ENCODE results near the gene RPS21.

RPS21 gene

GRCh38 chr20:62354811-62355341 lies 32.0 kb upstream of the RPS21 start:
- TF ChIP-seq SIN3A (IDR thresholded peaks at IDR 0.05; ENCODE audit: borderline replicate concordance, insufficient read depth, low read length) (no peak), FOXP2 (optimal IDR thresholded peaks at IDR 0.05; ENCODE audit: borderline replicate concordance, extremely low read depth, extremely low read length, insufficient read depth) (no peak), TAF1 (IDR thresholded peaks at IDR 0.05; ENCODE audit: borderline replicate concordance, insufficient read depth, low read length) (no peak), POLR2AphosphoS5 (IDR thresholded peaks at IDR 0.05; ENCODE audit: low read depth, low read length) (no peak), REST (IDR thresholded peaks at IDR 0.05; ENCODE audit: insufficient read depth in 1 of 2, low read depth in 2 of 2, low read length in 2 of 2) (no peak)

DNA sequence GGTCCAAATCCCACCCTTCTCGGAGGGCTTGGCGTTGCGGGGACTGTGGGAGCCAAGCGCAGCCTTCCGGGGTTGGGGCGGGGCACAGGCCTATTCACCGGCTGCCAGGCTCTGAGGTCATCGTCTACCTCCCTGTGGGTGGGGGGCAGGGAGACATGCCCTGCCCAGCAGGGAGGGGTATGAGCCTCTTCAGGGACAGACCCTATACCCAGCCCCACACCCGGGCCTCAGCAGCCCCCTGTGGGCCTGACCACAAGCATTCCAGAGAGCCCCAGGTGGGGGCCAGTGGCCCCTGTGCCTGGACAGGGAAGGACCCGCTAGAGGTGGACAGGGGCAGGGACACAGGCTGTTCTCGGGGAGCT lies 31.4 kb upstream of the RPS21 start:
- TF ChIP-seq POLR2AphosphoS5 (IDR thresholded peaks at IDR 0.05; ENCODE audit: low read depth, low read length) (no peak), FOXP2 (optimal IDR thresholded peaks at IDR 0.05; ENCODE audit: borderline replicate concordance, extremely low read depth, extremely low read length, insufficient read depth) (no peak), SIN3A (IDR thresholded peaks at IDR 0.05; ENCODE audit: borderline replicate concordance, insufficient read depth, low read length) (no peak), TAF1 (IDR thresholded peaks at IDR 0.05; ENCODE audit: borderline replicate concordance, insufficient read depth, low read length) (no peak), REST (IDR thresholded peaks at IDR 0.05; ENCODE audit: insufficient read depth in 1 of 2, low read depth in 2 of 2, low read length in 2 of 2) (no peak)

GRCh38 chr20:62355878-62356588 lies 30.9 kb upstream of the RPS21 start:
- TF ChIP-seq FOXP2 (optimal IDR thresholded peaks at IDR 0.05; ENCODE audit: borderline replicate concordance, extremely low read depth, extremely low read length, insufficient read depth) (no peak), REST (IDR thresholded peaks at IDR 0.05; ENCODE audit: insufficient read depth in 1 of 2, low read depth in 2 of 2, low read length in 2 of 2) (no peak), POLR2AphosphoS5 (IDR thresholded peaks at IDR 0.05; ENCODE audit: low read depth, low read length) (no peak), SIN3A (IDR thresholded peaks at IDR 0.05; ENCODE audit: borderline replicate concordance, insufficient read depth, low read length) (no peak)

GRCh38 chr20:62356589-62357186 lies 30.2 kb upstream of the RPS21 start:
- TF ChIP-seq FOXP2 (optimal IDR thresholded peaks at IDR 0.05; ENCODE audit: borderline replicate concordance, extremely low read depth, extremely low read length, insufficient read depth) (no peak), REST (IDR thresholded peaks at IDR 0.05; ENCODE audit: insufficient read depth in 1 of 2, low read depth in 2 of 2, low read length in 2 of 2) (no peak), SIN3A (IDR thresholded peaks at IDR 0.05; ENCODE audit: borderline replicate concordance, insufficient read depth, low read length) (no peak), POLR2AphosphoS5 (IDR thresholded peaks at IDR 0.05; ENCODE audit: low read depth, low read length) (no peak), TAF1 (IDR thresholded peaks at IDR 0.05; ENCODE audit: borderline replicate concordance, insufficient read depth, low read length) (no peak)

Data from PFSK-1 (cell line).